Fibroblast of lung (primary cell): ENCODE data around the gene RCAN1. TPM values are rescaled to one million over a fixed set of nuclear protein-coding genes. Genes with fewer than 3 reads are reported as not detected.

Source experiments
- DNase-seq, 2 donors: peaks; one replicate each; pipeline versions ENCODE4 v3.0.0 to v3.0.0-alpha.2; 2010; ENCODE audit warnings: low read depth in 2 of 2
- H2AFZ ChIP-seq: 2 replicates; pipeline ENCODE4 v1.5.1; 2012; ENCODE audit warnings: low read length, control low read depth, inconsistent platforms
- H3K27ac ChIP-seq: 2 replicates; pipeline ENCODE4 v1.5.1; 2011; ENCODE audit warnings: low read length, control low read depth; ENCODE audit not compliant: insufficient read depth
- H3K27me3 ChIP-seq: 2 replicates; pipeline ENCODE4 v1.5.1; 2011; ENCODE audit warnings: mild to moderate bottlenecking, low read length; ENCODE audit not compliant: control insufficient read depth, insufficient read depth
- H3K36me3 ChIP-seq: 2 replicates; pipeline ENCODE4 v1.5.1; 2011; ENCODE audit warnings: low read length; ENCODE audit not compliant: control insufficient read depth, insufficient read depth
- H3K4me1 ChIP-seq: 2 replicates; pipeline ENCODE4 v1.5.1; 2011; ENCODE audit warnings: low read length; ENCODE audit not compliant: control insufficient read depth, insufficient read depth; ENCODE audit errors: extremely low read depth
- H3K4me2 ChIP-seq: 2 replicates; pipeline ENCODE4 v1.5.1; 2011; ENCODE audit warnings: low read length, control low read depth; ENCODE audit not compliant: insufficient read depth; ENCODE audit errors: extremely low read depth
- H3K4me3 ChIP-seq, 4 experiments: fragments of 200-600 bp in 1 of 4; sonication (generic) in 1 of 4; replicated peaks in 1 of 4; 2 replicates each; pipeline ENCODE4 v1.5.1; 2011 to 2016; ENCODE audit warnings: low read length in 4 of 4, low read depth in 3 of 4, mild to moderate bottlenecking in 3 of 4, control low read depth in 2 of 4, inconsistent platforms in 1 of 4, mixed read lengths in 1 of 4; ENCODE audit not compliant: insufficient read depth in 1 of 4; ENCODE audit errors: control extremely low read depth in 1 of 4
- H3K79me2 ChIP-seq: 2 replicates; pipeline ENCODE4 v1.5.1; 2012; ENCODE audit warnings: mild to moderate bottlenecking, low read length, inconsistent platforms; ENCODE audit not compliant: control insufficient read depth, insufficient read depth
- H3K9ac ChIP-seq: 2 replicates; pipeline ENCODE4 v1.5.1; 2011; ENCODE audit warnings: mild to moderate bottlenecking, low read length, control low read depth; ENCODE audit not compliant: insufficient read depth
- H3K9me3 ChIP-seq: 2 replicates; pipeline ENCODE4 v1.5.1; 2012; ENCODE audit warnings: low read depth, low read length; ENCODE audit not compliant: control insufficient read depth, insufficient read depth
- H4K20me1 ChIP-seq: 2 replicates; pipeline ENCODE4 v1.5.1; 2011; ENCODE audit warnings: low read length; ENCODE audit not compliant: control insufficient read depth, insufficient read depth; ENCODE audit errors: extremely low read depth
- EZH2 ChIP-seq: IDR thresholded peaks from 2 replicates; pipeline ENCODE4 v1.5.1; 2012; ENCODE audit warnings: low read length, control low read depth, mild to moderate bottlenecking; ENCODE audit errors: missing control alignments
- polyA plus RNA-seq, 2 donors: library from polyadenylated mRNA; depleted of rRNA in 1 of 2; stranded (reverse) in 1 of 2; unstranded in 1 of 2; fragments of >200 nt; gene quantifications; 2 replicates each; pipeline ENCODE4 v1.2.1, GENCODE V29; 2011 to 2012; ENCODE audit warnings: missing spikeins in 1 of 2
- total RNA-seq: library from RNA; depleted of rRNA; stranded (reverse); fragments of >200 nt; gene quantifications from 2 replicates; pipeline ENCODE4 v1.2.1, GENCODE V29; 2014
- TF ChIP-seq, protein P1 (sequence below), 2 donors: IDR thresholded peaks in 1 of 2; conservative IDR thresholded peaks in 1 of 2; 1 replicate in 1 of 2; 2 replicates in 1 of 2; pipeline ENCODE4 v1.5.1; 2011 to 2012; ENCODE audit warnings: low read length in 2 of 2, control low read depth in 1 of 2, inconsistent platforms in 1 of 2, low read depth in 1 of 2, mild to moderate bottlenecking in 1 of 2

Gene RCAN1
- total and polyA plus RNA-seq, 2 donors (not counting 1 experiment from before 2014, with no cell fraction given), result 94.8 to 259 TPM

DNA sequence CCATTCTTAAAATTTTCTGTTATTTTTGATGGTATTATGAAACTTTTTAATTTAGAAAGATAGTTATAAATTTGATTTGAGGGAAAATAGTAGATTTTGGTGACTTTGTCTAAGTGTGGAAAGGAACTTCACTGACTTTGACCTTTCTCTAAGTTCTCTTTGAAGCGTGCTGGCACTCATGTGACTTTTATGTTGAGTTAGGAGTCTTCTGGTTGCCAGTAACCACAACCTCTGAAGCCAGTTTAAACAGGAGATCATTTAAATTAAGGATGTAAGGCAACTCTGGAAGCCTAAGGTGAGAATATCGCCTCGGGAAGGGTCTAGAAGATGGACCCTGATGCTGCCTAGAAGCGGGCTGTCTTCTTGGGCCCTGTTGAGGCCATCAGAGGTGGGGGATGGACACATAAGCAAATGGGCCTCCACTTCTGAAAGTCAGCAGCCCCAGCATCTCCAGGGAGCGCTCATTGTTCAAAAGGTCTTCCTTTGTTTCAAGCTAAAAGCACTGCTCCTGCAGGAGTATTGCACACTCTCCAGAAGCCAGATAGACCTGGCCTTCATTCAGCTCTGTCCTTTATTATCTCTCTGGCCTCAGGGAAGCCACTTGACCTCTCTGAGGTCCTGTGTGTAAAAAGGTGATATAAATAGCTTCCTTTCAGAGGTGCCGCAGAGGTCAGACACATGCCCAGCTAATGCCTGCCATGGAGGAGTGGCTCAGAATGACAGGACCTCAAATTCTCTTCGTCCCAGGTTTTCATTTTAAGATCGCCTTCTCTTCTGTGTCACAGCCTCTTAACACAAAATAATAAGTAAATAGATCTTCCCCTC, 5.1 kb upstream of the RCAN1 start:
- H3K27me3 ChIP-seq, result peaks cover 9% of the 10 kb centered on the region
- no peak overlapping the region for H3K9ac ChIP-seq
- H3K36me3 ChIP-seq, result no peaks in the 10 kb centered on the region
- H4K20me1 ChIP-seq, result no peaks in the 10 kb centered on the region
- no peaks in the 10 kb centered on the region for H3K9me3 ChIP-seq
- H2AFZ ChIP-seq, result no peak overlapping the region
- no peak for DNase-seq
- H3K27ac ChIP-seq, result no peak overlapping the region
- H3K4me1 ChIP-seq, result no peaks in the 10 kb centered on the region
- H3K4me2 ChIP-seq, result no peak overlapping the region
- no peaks in the 10 kb centered on the region for H3K79me2 ChIP-seq
- TF ChIP-seq EZH2, result no peak
- TF ChIP-seq, protein P1, sequence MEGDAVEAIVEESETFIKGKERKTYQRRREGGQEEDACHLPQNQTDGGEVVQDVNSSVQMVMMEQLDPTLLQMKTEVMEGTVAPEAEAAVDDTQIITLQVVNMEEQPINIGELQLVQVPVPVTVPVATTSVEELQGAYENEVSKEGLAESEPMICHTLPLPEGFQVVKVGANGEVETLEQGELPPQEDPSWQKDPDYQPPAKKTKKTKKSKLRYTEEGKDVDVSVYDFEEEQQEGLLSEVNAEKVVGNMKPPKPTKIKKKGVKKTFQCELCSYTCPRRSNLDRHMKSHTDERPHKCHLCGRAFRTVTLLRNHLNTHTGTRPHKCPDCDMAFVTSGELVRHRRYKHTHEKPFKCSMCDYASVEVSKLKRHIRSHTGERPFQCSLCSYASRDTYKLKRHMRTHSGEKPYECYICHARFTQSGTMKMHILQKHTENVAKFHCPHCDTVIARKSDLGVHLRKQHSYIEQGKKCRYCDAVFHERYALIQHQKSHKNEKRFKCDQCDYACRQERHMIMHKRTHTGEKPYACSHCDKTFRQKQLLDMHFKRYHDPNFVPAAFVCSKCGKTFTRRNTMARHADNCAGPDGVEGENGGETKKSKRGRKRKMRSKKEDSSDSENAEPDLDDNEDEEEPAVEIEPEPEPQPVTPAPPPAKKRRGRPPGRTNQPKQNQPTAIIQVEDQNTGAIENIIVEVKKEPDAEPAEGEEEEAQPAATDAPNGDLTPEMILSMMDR (conservative IDR thresholded peaks at IDR 0.05 in 1 of 2, IDR thresholded peaks at IDR 0.05 in 1 of 2; ENCODE audit: low read depth in 1 of 2, low read length in 2 of 2), result no peak
- H3K4me3 ChIP-seq, result no peak overlapping the region

DNA sequence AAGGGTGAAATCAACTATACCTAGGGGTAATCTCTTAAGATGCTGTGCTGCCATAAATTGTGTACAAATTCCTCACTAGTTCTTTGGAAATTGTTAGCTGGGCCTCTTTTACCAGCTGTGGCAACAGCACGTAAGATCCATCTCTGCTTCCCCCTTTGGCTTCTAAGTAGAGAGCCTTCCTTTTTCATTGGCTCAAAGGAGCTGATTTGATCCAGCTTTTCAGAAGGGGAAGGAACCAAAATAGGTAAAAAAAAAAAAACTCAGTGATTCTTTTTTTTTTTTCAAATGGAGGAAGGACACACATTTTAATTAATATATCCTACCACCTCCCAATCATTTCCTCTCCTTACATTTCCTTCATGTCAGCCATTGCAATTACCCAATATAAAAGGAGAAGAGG, 4.0 kb upstream of the RCAN1 start:
- no peak overlapping the region for H3K9ac ChIP-seq
- no peak for DNase-seq
- H3K27me3 ChIP-seq, result peaks cover 9% of the 10 kb centered on the region
- no peak overlapping the region for H3K27ac ChIP-seq
- no peak overlapping the region for H3K4me2 ChIP-seq
- no peak overlapping the region for H3K4me3 ChIP-seq
- H3K4me1 ChIP-seq, result no peaks in the 10 kb centered on the region
- H3K79me2 ChIP-seq, result no peaks in the 10 kb centered on the region
- H4K20me1 ChIP-seq, result no peaks in the 10 kb centered on the region
- H2AFZ ChIP-seq, result no peak overlapping the region
- H3K9me3 ChIP-seq, result no peaks in the 10 kb centered on the region
- no peaks in the 10 kb centered on the region for H3K36me3 ChIP-seq
- TF ChIP-seq, protein P1 (conservative IDR thresholded peaks at IDR 0.05 in 1 of 2, IDR thresholded peaks at IDR 0.05 in 1 of 2; ENCODE audit: low read depth in 1 of 2, low read length in 2 of 2), result no peak
- TF ChIP-seq EZH2, result no peak

DNA sequence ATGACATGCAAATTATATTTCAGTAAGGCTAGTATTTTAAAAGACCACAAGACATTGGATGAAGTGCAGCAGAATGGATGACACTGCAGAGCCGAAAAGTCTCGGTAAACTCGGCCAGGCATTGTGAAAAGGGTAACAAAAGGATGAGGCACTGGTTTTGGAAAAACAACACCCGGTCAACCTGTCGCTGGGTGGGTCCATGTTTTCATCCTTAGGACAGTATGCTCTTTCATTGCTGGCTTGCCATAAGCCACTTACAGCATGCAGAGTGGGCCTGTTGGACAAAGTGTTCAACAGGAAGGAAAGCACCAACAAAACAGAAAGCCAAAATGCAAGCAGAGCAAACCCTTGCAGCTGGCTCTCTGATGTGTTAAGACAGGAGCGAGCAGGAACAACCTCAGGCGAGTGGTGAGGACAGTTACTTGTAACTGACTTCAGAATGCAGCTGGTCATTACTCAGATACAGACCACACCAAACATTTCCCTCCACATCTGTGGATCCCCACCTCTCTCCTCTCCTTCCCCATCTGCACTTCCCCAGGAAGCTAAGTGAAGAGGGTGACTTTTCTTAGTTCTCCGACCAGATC, 2.9 kb upstream of the RCAN1 start:
- H3K27ac ChIP-seq, result no peak overlapping the region
- no peaks in the 10 kb centered on the region for H3K79me2 ChIP-seq
- H2AFZ ChIP-seq, result no peak overlapping the region
- H3K4me1 ChIP-seq, result no peaks in the 10 kb centered on the region
- H3K4me2 ChIP-seq, result no peak overlapping the region
- H4K20me1 ChIP-seq, result no peaks in the 10 kb centered on the region
- no peak for DNase-seq
- no peak overlapping the region for H3K4me3 ChIP-seq
- H3K36me3 ChIP-seq, result no peaks in the 10 kb centered on the region
- H3K9ac ChIP-seq, result no peak overlapping the region
- TF ChIP-seq, protein P1 (conservative IDR thresholded peaks at IDR 0.05 in 1 of 2, IDR thresholded peaks at IDR 0.05 in 1 of 2; ENCODE audit: low read depth in 1 of 2, low read length in 2 of 2), result no peak
- no peak for TF ChIP-seq EZH2
- no peaks in the 10 kb centered on the region for H3K9me3 ChIP-seq
- peaks cover 7% of the 10 kb centered on the region for H3K27me3 ChIP-seq
